Cortex of kidney (tissue), 1 donor: ENCODE results near the gene PLEKHG3.

ENCODE experiments used
- DNase-seq: peaks from one replicate; lab custom pipeline; 2025; lab: John Stamatoyannopoulos, UW

The PLEKHG3 gene

GRCh38 chr14:64784006-64784405 is 79.8 kb downstream of the PLEKHG3 start:
- DNase-seq: no peak

- DNase-seq: no peak
Observed at GRCh38 chr14:64786296-64787149, 82.3 kb downstream of the PLEKHG3 start.

DNA sequence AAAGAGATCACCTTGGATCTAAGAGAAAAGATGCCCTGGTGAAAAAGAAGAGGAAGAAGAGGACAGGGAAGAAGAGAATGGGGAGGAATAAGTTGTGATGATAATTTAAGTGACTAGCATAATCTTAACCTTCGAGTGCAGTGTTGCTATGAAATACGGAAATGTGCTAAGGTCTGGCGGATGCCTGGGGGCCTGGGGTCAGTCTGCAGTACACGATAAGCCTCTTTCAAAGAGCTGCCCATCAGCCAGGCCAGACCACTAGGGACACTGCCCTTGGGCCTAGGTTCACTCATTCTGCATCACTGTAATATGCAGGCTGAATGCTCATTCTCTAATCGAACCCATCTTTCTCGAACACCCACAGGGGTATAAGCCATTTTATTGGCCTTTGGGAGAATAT is 83.4 kb downstream of the PLEKHG3 start:
- DNase-seq: no peak

DNA sequence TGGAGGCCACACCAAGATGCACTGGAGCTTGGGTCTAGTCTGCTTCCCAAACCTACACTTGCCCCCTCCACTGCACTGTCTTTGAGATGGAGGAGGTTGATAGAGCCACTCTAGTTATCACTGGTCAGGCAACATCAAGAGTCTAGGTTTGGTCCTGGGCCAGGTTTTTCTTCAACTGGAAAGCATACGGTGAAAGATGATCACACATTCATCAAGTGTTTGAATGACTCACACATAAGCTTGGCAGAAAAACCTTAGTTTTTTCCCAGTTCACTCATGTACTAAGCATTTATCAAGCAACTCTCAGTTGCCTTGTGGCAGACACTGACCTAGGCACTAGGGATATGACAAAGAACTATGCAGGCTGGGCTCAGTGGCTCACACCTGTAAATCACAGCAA is 84.5 kb downstream of the PLEKHG3 start:
- no peak for DNase-seq

DNA sequence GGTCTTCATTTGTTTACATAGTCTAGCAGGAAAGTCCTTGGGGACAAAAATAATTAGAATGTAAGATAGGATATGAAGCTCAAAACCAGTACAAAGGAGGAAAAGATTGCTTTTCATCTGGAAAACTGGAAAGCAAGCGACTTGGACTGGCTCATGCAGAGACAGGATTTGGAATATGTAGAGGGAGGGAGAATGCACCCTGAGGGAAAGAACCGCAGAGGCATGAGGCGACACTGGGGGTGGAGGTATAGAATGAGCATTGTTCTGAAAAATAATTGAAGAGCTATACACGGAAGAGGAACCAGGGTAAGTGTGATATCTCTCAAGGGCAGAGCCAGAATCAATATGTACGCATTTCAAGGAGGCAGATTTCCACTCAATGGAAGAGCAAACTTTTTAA is 85.5 kb downstream of the PLEKHG3 start:
- no peak for DNase-seq

GRCh38 chr14:64790478-64790877 is 86.3 kb downstream of the PLEKHG3 start:
- no peak for DNase-seq

DNA sequence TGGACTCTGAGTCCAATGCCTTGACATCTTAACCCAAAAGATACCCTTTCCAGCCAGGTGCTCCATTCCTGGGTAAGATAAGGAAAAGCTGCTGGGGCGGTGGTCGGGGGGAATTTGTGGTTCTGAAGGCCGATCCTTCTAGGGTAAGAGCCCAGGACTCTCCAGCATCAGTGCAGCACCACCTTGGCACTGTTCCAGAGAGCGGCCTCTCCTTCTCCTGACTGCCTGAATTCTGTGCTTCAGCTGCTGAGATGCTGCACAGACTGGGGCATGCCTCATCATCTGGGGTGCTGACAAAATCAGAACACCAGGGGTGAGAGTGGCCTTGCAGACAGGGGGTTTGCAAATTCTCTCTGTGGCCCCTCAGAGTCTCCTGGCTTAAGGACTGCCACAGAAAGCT is 88.0 kb downstream of the PLEKHG3 start:
- no peak for DNase-seq

DNA sequence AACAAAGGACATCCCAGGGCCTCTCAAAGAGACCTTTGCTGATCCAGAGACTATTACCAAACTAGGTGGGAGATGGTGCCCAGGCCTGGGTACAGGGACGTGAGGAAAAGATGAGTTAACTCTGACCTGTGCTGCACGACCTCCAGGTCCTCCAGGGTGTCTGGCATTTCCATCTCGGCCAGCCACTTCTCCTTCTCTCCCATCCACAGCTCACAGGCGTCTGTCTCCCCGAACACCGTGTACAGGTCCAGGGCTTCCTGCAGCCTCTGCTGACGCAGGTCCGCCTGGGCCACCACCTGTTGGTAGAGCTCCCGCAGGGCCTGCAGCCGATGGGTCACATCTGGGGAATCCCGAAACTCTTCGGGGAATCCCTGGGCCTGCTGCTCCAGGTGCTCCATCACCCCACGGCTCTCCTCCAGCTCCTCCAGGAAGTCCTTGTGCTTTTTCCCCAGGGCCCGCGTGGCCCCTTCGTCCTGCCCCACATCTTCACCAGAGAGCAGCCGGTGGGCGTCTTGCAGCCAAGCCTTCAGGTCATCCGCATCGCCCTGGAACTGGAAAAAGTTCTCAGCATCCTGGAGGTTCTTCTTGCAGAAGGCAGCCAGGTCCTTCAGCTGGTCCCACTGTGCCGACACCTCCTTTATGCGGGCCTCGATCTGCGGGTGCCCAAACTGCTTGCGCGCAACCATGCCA is 88.8 kb downstream of the PLEKHG3 start:
- no peak for DNase-seq

DNA sequence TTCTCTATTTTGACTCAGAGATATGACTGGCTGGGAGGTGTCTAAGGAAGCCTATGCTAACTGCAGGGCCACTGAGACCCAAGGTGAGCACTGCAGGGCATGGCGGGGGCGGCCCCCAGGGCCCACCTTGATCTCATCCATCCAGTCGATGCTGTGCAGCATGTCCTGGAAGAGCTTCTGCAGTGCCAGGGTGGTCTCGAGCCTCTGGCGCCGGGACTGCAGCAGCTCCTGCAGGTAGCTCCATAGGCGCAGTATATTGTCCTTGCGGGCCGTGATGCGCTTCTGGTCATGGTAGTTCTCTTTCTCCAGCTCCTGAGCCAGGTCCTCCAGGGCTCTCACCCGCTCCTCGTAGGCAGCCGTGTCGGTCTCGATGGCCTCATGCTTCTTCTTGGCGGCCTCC is 91.0 kb downstream of the PLEKHG3 start:
- DNase-seq: no peak

GRCh38 chr14:64795921-64796320 is 91.7 kb downstream of the PLEKHG3 start:
- no peak for DNase-seq

- no peak for DNase-seq
Observed at GRCh38 chr14:64796369-64796768, 92.1 kb downstream of the PLEKHG3 start.

GRCh38 chr14:64799555-64799954 is 95.3 kb downstream of the PLEKHG3 start:
- no peak for DNase-seq
